GM23338 (cell line): ENCODE data around the gene EEPD1. TPM values are rescaled to one million over a fixed set of nuclear protein-coding genes. Genes with fewer than 3 reads are reported as not detected.

Experiments used
- ATAC-seq: fragments of 200-7000 bp; cut with Tn5 transposase; 3 replicates; pipeline ENCODE4 v1.9.1; 2020
- DNase-seq: peaks from one replicate; pipeline ENCODE4 v3.0.0-alpha.2; 2015; ENCODE audit warnings: low spot score
- H2AFZ ChIP-seq: fragments of 200-600 bp; sonication (generic); 2 replicates; pipeline ENCODE4 v1.8.0; 2016; ENCODE audit warnings: antibody characterized with exemption, mild to moderate bottlenecking, moderate library complexity
- H3F3A ChIP-seq: fragments of 200-600 bp; sonication (generic); replicated peaks from 2 replicates; pipeline ENCODE4 v1.8.0; 2017; ENCODE audit warnings: antibody characterized with exemption, mixed run types, low read depth
- H3K27ac ChIP-seq: fragments of 200-600 bp; sonication (generic); 2 replicates; pipeline ENCODE4 v1.6.1; 2016; ENCODE audit warnings: low read depth
- H3K27me3 ChIP-seq: fragments of 200-600 bp; sonication (generic); 2 replicates; pipeline ENCODE4 v1.8.0; 2016; ENCODE audit warnings: mild to moderate bottlenecking, mixed run types, moderate library complexity; ENCODE audit not compliant: insufficient read depth
- H3K36me3 ChIP-seq: fragments of 200-600 bp; sonication (generic); 2 replicates; pipeline ENCODE4 v1.8.0; 2016; ENCODE audit warnings: mild to moderate bottlenecking; ENCODE audit not compliant: insufficient read depth
- H3K4me1 ChIP-seq: fragments of 200-600 bp; sonication (generic); 2 replicates; pipeline ENCODE4 v1.8.0; 2016; ENCODE audit warnings: mild to moderate bottlenecking, moderate library complexity; ENCODE audit not compliant: insufficient read depth
- H3K4me2 ChIP-seq: fragments of 200-600 bp; sonication (generic); 2 replicates; pipeline ENCODE4 v1.7.1; 2017; ENCODE audit warnings: mixed run types
- H3K4me3 ChIP-seq: fragments of 200-600 bp; sonication (generic); 2 replicates; pipeline ENCODE4 v1.6.1; 2016; ENCODE audit warnings: mixed run types
- H3K79me2 ChIP-seq: fragments of 200-600 bp; sonication (generic); replicated peaks from 2 replicates; pipeline ENCODE4 v1.8.0; 2017; ENCODE audit warnings: mild to moderate bottlenecking; ENCODE audit not compliant: insufficient read depth
- H3K9me2 ChIP-seq: fragments of 200-600 bp; sonication (generic); 2 replicates; pipeline ENCODE4 v1.8.0; 2017; ENCODE audit not compliant: insufficient read depth
- H4K20me1 ChIP-seq: fragments of 200-600 bp; sonication (generic); replicated peaks from 2 replicates; pipeline ENCODE4 v1.8.0; 2017; ENCODE audit warnings: mild to moderate bottlenecking; ENCODE audit not compliant: insufficient read depth
- H3K27ac Mint-ChIP-seq: 2 replicates; pipeline ENCODE4 v1.8.0; 2020; ENCODE audit warnings: inconsistent platforms, mild to moderate bottlenecking, moderate library complexity, mixed read lengths
- H3K27me3 Mint-ChIP-seq: 3 replicates; pipeline ENCODE4 v1.8.0; 2022; ENCODE audit warnings: low read depth, mild to moderate bottlenecking, moderate library complexity, mixed read lengths, inconsistent platforms; ENCODE audit not compliant: insufficient read depth, poor library complexity
- H3K36me3 Mint-ChIP-seq: 3 replicates; pipeline ENCODE4 v1.8.0; 2021; ENCODE audit warnings: low read depth, mild to moderate bottlenecking, inconsistent platforms, moderate library complexity, mixed read lengths
- H3K4me1 Mint-ChIP-seq: 3 replicates; pipeline ENCODE4 v1.8.0; 2020; ENCODE audit warnings: mild to moderate bottlenecking, inconsistent platforms, mixed read lengths
- H3K4me3 Mint-ChIP-seq: 3 replicates; pipeline ENCODE4 v1.8.0; 2021; ENCODE audit warnings: moderate library complexity, mild to moderate bottlenecking, inconsistent platforms, mixed read lengths
- H3K9me3 Mint-ChIP-seq: 3 replicates; pipeline ENCODE4 v1.8.0; 2020; ENCODE audit warnings: moderate library complexity, mild to moderate bottlenecking, inconsistent platforms, mixed read lengths
- CREB1 ChIP-seq: fragments of 250-450 bp; sonication (Bioruptor Pico); IDR thresholded peaks from 2 replicates; pipeline ENCODE4 v1.5.0; 2020; ENCODE audit warnings: low read depth, mild to moderate bottlenecking, moderate library complexity
- ETS1 ChIP-seq: IDR thresholded peaks from 2 replicates; pipeline ENCODE4 v1.6.1; 2016; ENCODE audit warnings: antibody characterized with exemption
- EZH2phosphoT487 ChIP-seq: fragments of 200-600 bp; sonication (generic); IDR thresholded peaks from one replicate; pipeline ENCODE4 v1.8.1; 2018; ENCODE audit warnings: antibody characterized with exemption; ENCODE audit not compliant: unreplicated experiment
- JUNB ChIP-seq: IDR thresholded peaks from one replicate; pipeline ENCODE4 v1.6.1; 2016; ENCODE audit warnings: antibody characterized with exemption; ENCODE audit not compliant: unreplicated experiment
- NANOG ChIP-seq: IDR thresholded peaks from 2 replicates; pipeline ENCODE4 v1.6.1; 2016; ENCODE audit warnings: antibody characterized with exemption, borderline replicate concordance
- POLR2AphosphoS5 ChIP-seq: IDR thresholded peaks from 2 replicates; pipeline ENCODE4 v1.6.1; 2016; ENCODE audit warnings: antibody characterized with exemption, low read depth
- REST ChIP-seq: IDR thresholded peaks from one replicate; pipeline ENCODE4 v1.6.1; 2018; ENCODE audit warnings: antibody characterized with exemption; ENCODE audit not compliant: unreplicated experiment
- STAT1 ChIP-seq: IDR thresholded peaks from one replicate; pipeline ENCODE4 v1.6.1; 2016; ENCODE audit warnings: antibody characterized with exemption; ENCODE audit not compliant: unreplicated experiment
- ZNF114 ChIP-seq: fragments of 250-450 bp; sonication (Bioruptor Pico); IDR thresholded peaks from 2 replicates; pipeline ENCODE4 v1.5.0; 2020; ENCODE audit warnings: mild to moderate bottlenecking, moderate library complexity
- ZNF331 ChIP-seq: fragments of 250-450 bp; sonication (Bioruptor Pico); IDR thresholded peaks from 2 replicates; pipeline ENCODE4 v1.5.0; 2020; ENCODE audit warnings: low read depth, mild to moderate bottlenecking, moderate library complexity
- ZNF462 ChIP-seq: fragments of 250-450 bp; sonication (Bioruptor Pico); IDR thresholded peaks from 2 replicates; pipeline ENCODE4 v1.5.0; 2020; ENCODE audit warnings: mild to moderate bottlenecking, moderate library complexity
- polyA plus RNA-seq: library from polyadenylated mRNA; unstranded; fragments of >200 nt; fragmentation: Nextera tagmentation; extraction: Ambion mirVana; gene quantifications from 2 replicates; pipeline ENCODE4 v1.2.1, GENCODE V29; 2016
- total RNA-seq: library from RNA; depleted of rRNA; stranded (reverse); fragments of >200 nt; shearing (Covaris generic); gene quantifications from 2 replicates; pipeline ENCODE4 v1.2.3, GENCODE V29; 2014

Gene EEPD1
- total and polyA plus RNA-seq, 2 experiments from 2014 or later: 4.1 to 17.1 TPM

GRCh38 chr7:36308031-36308430 is 155.0 kb downstream of the EEPD1 start:
- H3K36me3 ChIP-seq: no peaks in the 10 kb centered on the region
- no peaks in the 10 kb centered on the region for H3K9me3 Mint-ChIP-seq

More at GRCh38 chr7:36308031-36308430, 155.0 kb downstream of the EEPD1 start:
- Histone ChIP-seq H4K20me1 (no peaks in the 10 kb centered on the region), H3K79me2 (no peaks in the 10 kb centered on the region), H3F3A (no peaks in the 10 kb centered on the region), H3K27me3 (no peaks in the 10 kb centered on the region), H3K9me2 (no peaks in the 10 kb centered on the region), H3K27ac (no peak overlapping the region), H2AFZ (no peak overlapping the region), H3K4me1 (no peaks in the 10 kb centered on the region), H3K4me3 (no peak overlapping the region), H3K4me2 (no peak overlapping the region)
- Mint-ChIP-seq H3K4me1 (peaks cover 11% of the 10 kb centered on the region), H3K36me3 (no peaks in the 10 kb centered on the region; the same call in 2 of the 3 replicates), H3K27ac (no peak overlapping the region), H3K4me3 (no peak overlapping the region), H3K27me3 (peaks cover 12% of the 10 kb centered on the region)
- no peak for TF ChIP-seq JUNB
- TF ChIP-seq EZH2phosphoT487: no peak
- no peak for TF ChIP-seq NANOG
- no peak for TF ChIP-seq ZNF114 (CRISPR knock-in tag)
- TF ChIP-seq ETS1: no peak
- no peak for TF ChIP-seq CREB1 (CRISPR knock-in tag)
- TF ChIP-seq POLR2AphosphoS5: no peak
- TF ChIP-seq ZNF331: no peak
- TF ChIP-seq REST: no peak
- TF ChIP-seq STAT1: no peak
- no peak for TF ChIP-seq ZNF462 (CRISPR knock-in tag)
- ATAC-seq (no peak), DNase-seq (no peak)
